BE2C (cell line): Measurements from ENCODE around the gene MACROD1.
A peak's percentile ranks its signal among the peaks of the same experiment; 100 is the strongest.

Experiments
- DNase-seq: peaks from one replicate; pipeline ENCODE4 v3.0.0-alpha.2; 2020
- H3K27me3 ChIP-seq: fragments of 250-450 bp; sonication (Bioruptor Pico); 2 replicates; pipeline ENCODE4 v1.5.1; 2020; ENCODE audit warnings: mild to moderate bottlenecking
- H3K36me3 ChIP-seq: fragments of 250-450 bp; sonication (Bioruptor Pico); 2 replicates; pipeline ENCODE4 v1.5.1; 2020; ENCODE audit warnings: mild to moderate bottlenecking
- H3K4me1 ChIP-seq: fragments of 250-450 bp; sonication (Bioruptor Pico); 2 replicates; pipeline ENCODE4 v1.5.1; 2020
- H3K4me3 ChIP-seq: 2 replicates; pipeline ENCODE4 v1.5.1; 2011; ENCODE audit warnings: low read depth, low read length
- H3K9me3 ChIP-seq: fragments of 250-450 bp; sonication (Bioruptor Pico); 2 replicates; pipeline ENCODE4 v1.5.1; 2020
- CTCF ChIP-seq: IDR thresholded peaks from 2 replicates; pipeline ENCODE4 v1.5.1; 2012; ENCODE audit warnings: mild to moderate bottlenecking, low read depth, low read length

The MACROD1 gene

DNA sequence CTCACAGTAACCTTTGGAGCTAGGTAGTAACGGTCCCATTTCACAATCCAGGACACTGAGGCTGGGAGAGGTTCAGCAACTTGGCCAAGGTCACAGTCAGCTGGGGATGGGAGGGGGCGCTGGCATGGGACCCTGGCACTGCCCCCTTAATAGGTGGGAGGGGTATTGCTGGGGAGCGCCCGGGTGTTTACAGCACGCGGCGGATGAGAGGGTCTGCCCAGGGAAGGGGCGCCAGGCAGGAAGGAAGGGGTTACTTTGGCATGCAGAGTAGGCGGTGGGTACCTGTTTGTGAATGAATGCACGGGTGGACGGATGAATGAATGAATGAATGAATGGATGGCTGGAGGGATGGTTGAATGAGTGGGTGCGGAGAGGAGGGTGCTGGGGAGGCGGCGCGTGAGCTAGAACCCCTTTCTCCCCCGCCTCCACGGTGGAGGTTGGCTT lies 130.8 kb downstream of the MACROD1 start:
- H3K4me1 ChIP-seq: no peaks in the 10 kb centered on the region
- H3K36me3 ChIP-seq: no peaks in the 10 kb centered on the region
- H3K27me3 ChIP-seq: peaks cover 14% of the 10 kb centered on the region
- no peak for TF ChIP-seq CTCF
- H3K4me3 ChIP-seq: no peak overlapping the region
- no peaks in the 10 kb centered on the region for H3K9me3 ChIP-seq
- no peak for DNase-seq

- Histone ChIP-seq H3K27me3 (peaks cover 14% of the 10 kb centered on the region), H3K36me3 (no peaks in the 10 kb centered on the region), H3K4me3 (no peak overlapping the region), H3K9me3 (no peaks in the 10 kb centered on the region), H3K4me1 (no peaks in the 10 kb centered on the region)
- no peak for TF ChIP-seq CTCF
- no peak for DNase-seq
These were observed 131.5 kb downstream of the MACROD1 start for GRCh38 chr11:64034411-64034811.

- no peak for DNase-seq
- no peaks in the 10 kb centered on the region for H3K36me3 ChIP-seq
- no peak for TF ChIP-seq CTCF
- H3K4me3 ChIP-seq: no peak overlapping the region
- no peaks in the 10 kb centered on the region for H3K4me1 ChIP-seq
- peaks cover 14% of the 10 kb centered on the region for H3K27me3 ChIP-seq
- H3K9me3 ChIP-seq: no peaks in the 10 kb centered on the region
These were observed 133.9 kb downstream of the MACROD1 start for GRCh38 chr11:64032050-64032449.

- DNase-seq: no peak
- peaks cover 4% of the 10 kb centered on the region for H3K27me3 ChIP-seq
These were observed 134.9 kb downstream of the MACROD1 start for GRCh38 chr11:64031001-64031400.

GRCh38 chr11:64029773-64030172 lies 136.1 kb downstream of the MACROD1 start:
- Histone ChIP-seq H3K36me3 (no peaks in the 10 kb centered on the region), H3K4me1 (no peaks in the 10 kb centered on the region), H3K4me3 (no peak overlapping the region), H3K9me3 (no peaks in the 10 kb centered on the region), H3K27me3 (peaks cover under 1% of the 10 kb centered on the region; the same call in 1 of the 2 replicates)
- no peak for TF ChIP-seq CTCF
- DNase-seq: no peak

More at GRCh38 chr11:64031001-64031400, 134.9 kb downstream of the MACROD1 start:
- Histone ChIP-seq H3K4me3 (no peak overlapping the region), H3K36me3 (no peaks in the 10 kb centered on the region), H3K4me1 (no peaks in the 10 kb centered on the region), H3K9me3 (no peaks in the 10 kb centered on the region)
- TF ChIP-seq CTCF: no peak

GRCh38 chr11:64028398-64029115 lies 137.4 kb downstream of the MACROD1 start:
- peak; percentile 46 for DNase-seq
- TF ChIP-seq CTCF: no peak

More at GRCh38 chr11:64028398-64029115, 137.4 kb downstream of the MACROD1 start:
- Histone ChIP-seq H3K4me3 (no peak overlapping the region), H3K27me3 (no peaks in the 10 kb centered on the region), H3K9me3 (no peaks in the 10 kb centered on the region), H3K4me1 (no peaks in the 10 kb centered on the region), H3K36me3 (no peaks in the 10 kb centered on the region)
